ENCODE data around the gene AGBL1. TPM values are rescaled to one million over a fixed set of nuclear protein-coding genes. Genes with fewer than 3 reads are reported as not detected.

Gene AGBL1
- total RNA-seq, 1 experiment from 2014 or later, result not detected

GRCh38 chr15:86055688-86056087 is 24.0 kb upstream of the AGBL1 start:
- no peak overlapping the region for H3K4me3 ChIP-seq (ENCODE audit: low read depth, low read length, poor library complexity, severe bottlenecking)
- H3K27me3 ChIP-seq (replicated peaks; ENCODE audit: insufficient read depth, low read depth, low read length, poor library complexity), result peaks cover 3% of the 10 kb centered on the region
- H3K9me3 ChIP-seq (ENCODE audit: low read depth, low read length, poor library complexity, severe bottlenecking), result no peaks in the 10 kb centered on the region
- H3K4me1 ChIP-seq (ENCODE audit: insufficient read depth, low read length, poor library complexity, severe bottlenecking), result no peaks in the 10 kb centered on the region
- POLR2A ChIA-PET (ENCODE audit: low non-redundant PET), result no interaction called here
- CTCF ChIA-PET, result no interaction called here
- no peak for DNase-seq (ENCODE audit: low spot score)
- H3K27ac ChIP-seq (ENCODE audit: low read depth, low read length, poor library complexity, severe bottlenecking), result no peak overlapping the region
- no TSS peak for BruUV-seq (replicated peaks)
- H3K36me3 ChIP-seq (ENCODE audit: insufficient read depth, low read length, poor library complexity, severe bottlenecking), result no peaks in the 10 kb centered on the region
- intact Hi-C loops (cut with micrococcal nuclease; ENCODE audit: unreplicated experiment), result no loop called here
- no peak for TF ChIP-seq CTCF (conservative IDR thresholded peaks at IDR 0.05; ENCODE audit: low read depth, low read length)

- POLR2A ChIA-PET (ENCODE audit: low non-redundant PET), result no interaction called here
- Histone ChIP-seq H3K36me3 (ENCODE audit: insufficient read depth, low read length, poor library complexity, severe bottlenecking) (no peaks in the 10 kb centered on the region), H3K9me3 (ENCODE audit: low read depth, low read length, poor library complexity, severe bottlenecking) (no peaks in the 10 kb centered on the region), H3K4me3 (ENCODE audit: low read depth, low read length, poor library complexity, severe bottlenecking) (no peak overlapping the region), H3K27ac (ENCODE audit: low read depth, low read length, poor library complexity, severe bottlenecking) (no peak overlapping the region), H3K4me1 (ENCODE audit: insufficient read depth, low read length, poor library complexity, severe bottlenecking) (no peaks in the 10 kb centered on the region), H3K27me3 (replicated peaks; ENCODE audit: insufficient read depth, low read depth, low read length, poor library complexity) (peaks cover 43% of the 10 kb centered on the region)
- DNase-seq (ENCODE audit: low spot score), result no peak
- no TSS peak for BruUV-seq (replicated peaks)
- TF ChIP-seq CTCF (conservative IDR thresholded peaks at IDR 0.05; ENCODE audit: low read depth, low read length) (no peak), EZH2 (IDR thresholded peaks at IDR 0.05; ENCODE audit: borderline replicate concordance, low read depth, low read length, poor library complexity, severe bottlenecking) (no peak)
- intact Hi-C loops (cut with micrococcal nuclease; ENCODE audit: unreplicated experiment), result no loop called here
- CTCF ChIA-PET, result no interaction called here
Observed at GRCh38 chr15:86059851-86060250, 19.8 kb upstream of the AGBL1 start.

- intact Hi-C loops (cut with micrococcal nuclease; ENCODE audit: unreplicated experiment), result no loop called here
- no TSS peak for BruUV-seq (replicated peaks)
- H3K27me3 ChIP-seq (replicated peaks; ENCODE audit: insufficient read depth, low read depth, low read length, poor library complexity), result peaks cover 51% of the 10 kb centered on the region
- no peak overlapping the region for H3K4me3 ChIP-seq (ENCODE audit: low read depth, low read length, poor library complexity, severe bottlenecking)
- TF ChIP-seq EZH2 (IDR thresholded peaks at IDR 0.05; ENCODE audit: borderline replicate concordance, low read depth, low read length, poor library complexity, severe bottlenecking) (no peak), CTCF (conservative IDR thresholded peaks at IDR 0.05; ENCODE audit: low read depth, low read length) (no peak)
- H3K36me3 ChIP-seq (ENCODE audit: insufficient read depth, low read length, poor library complexity, severe bottlenecking), result no peaks in the 10 kb centered on the region
- H3K9me3 ChIP-seq (ENCODE audit: low read depth, low read length, poor library complexity, severe bottlenecking), result no peaks in the 10 kb centered on the region
- no peak for DNase-seq (ENCODE audit: low spot score)
- H3K4me1 ChIP-seq (ENCODE audit: insufficient read depth, low read length, poor library complexity, severe bottlenecking), result no peaks in the 10 kb centered on the region
- H3K27ac ChIP-seq (ENCODE audit: low read depth, low read length, poor library complexity, severe bottlenecking), result no peak overlapping the region
- ChIA-PET POLR2A (ENCODE audit: low non-redundant PET) (no interaction called here), CTCF (no interaction called here)
Observed at GRCh38 chr15:86060674-86061073, 19.0 kb upstream of the AGBL1 start.
